Effector memory CD8-positive, alpha-beta T cell (primary cell): ENCODE results near the gene TSC22D3.
"Not testable (repeated sequence)": the region's sequence is repeated elsewhere in the genome, so short reads cannot be mapped to it uniquely, and the experiment has no call there.

Experiments
- ATAC-seq: fragments of 150-1000 bp; cut with Tn5 transposase; replicated peaks from 2 replicates; pipeline ENCODE4 v1.10.0; 2021; ENCODE audit warnings: mild to moderate bottlenecking, moderate library complexity
- DNase-seq, 3 experiments: peaks; one replicate each; pipeline ENCODE4 v3.0.0; 2021
- H3K27ac Mint-ChIP-seq, 2 donors: one replicate each; pipeline ENCODE4 v1.8.0; 2022; ENCODE audit warnings: mild to moderate bottlenecking in 2 of 2, mixed read lengths in 2 of 2, moderate library complexity in 2 of 2
- H3K27me3 Mint-ChIP-seq, 2 donors: one replicate each; pipeline ENCODE4 v1.8.0; 2022; ENCODE audit warnings: mixed read lengths in 2 of 2
- H3K36me3 Mint-ChIP-seq: one replicate; pipeline ENCODE4 v1.8.0; 2022; ENCODE audit warnings: mild to moderate bottlenecking, moderate library complexity, mixed read lengths; ENCODE audit not compliant: insufficient read depth
- H3K4me1 Mint-ChIP-seq, 2 donors: one replicate each; pipeline ENCODE4 v1.8.0; 2022; ENCODE audit warnings: low read depth in 2 of 2, mixed read lengths in 2 of 2
- H3K4me3 Mint-ChIP-seq, 2 donors: one replicate each; pipeline ENCODE4 v1.8.0; 2022; ENCODE audit warnings: mild to moderate bottlenecking in 2 of 2, mixed read lengths in 2 of 2, moderate library complexity in 2 of 2
- H3K9me3 Mint-ChIP-seq, 2 donors: one replicate each; pipeline ENCODE4 v1.8.0; 2022; ENCODE audit warnings: mixed read lengths in 2 of 2

TSC22D3 gene

DNA sequence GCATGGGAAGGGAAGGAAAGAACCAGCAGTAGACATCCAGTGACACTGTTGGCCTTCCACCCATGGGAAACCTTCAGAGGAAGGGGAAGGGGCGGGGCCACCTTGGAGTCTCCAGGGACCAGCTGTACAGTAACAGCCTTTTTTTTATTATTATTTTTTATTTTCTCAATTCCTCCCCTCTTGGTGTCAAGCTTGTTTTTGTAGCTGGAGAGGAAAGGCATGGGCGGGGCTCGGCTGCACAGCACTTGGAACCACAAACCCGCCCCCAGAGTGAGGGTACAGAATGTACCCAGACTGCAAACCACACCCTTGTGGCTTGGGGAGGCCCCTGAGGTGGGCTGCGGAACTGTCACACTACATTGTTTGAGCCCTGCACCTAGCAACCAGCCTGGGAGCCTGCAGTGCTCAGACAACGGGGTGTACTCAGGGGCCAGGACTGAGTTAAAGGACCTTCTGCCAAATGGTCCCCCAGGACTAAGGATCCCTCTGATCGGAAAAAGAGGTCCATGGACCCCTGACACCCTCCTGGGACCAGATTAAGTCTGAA is 101.6 kb downstream of the TSC22D3 start:
- Mint-ChIP-seq H3K27ac (peak overlapping the region; percentile 97 to 99), H3K4me1 (peaks cover 39 to 40% of the 10 kb centered on the region in 2 donors), H3K4me3 (peak overlapping the region; percentile 79 to 83), H3K36me3 (peaks cover 41% of the 10 kb centered on the region), H3K27me3 (no peaks in the 10 kb centered on the region), H3K9me3 (no peaks in the 10 kb centered on the region)
- DNase-seq (peak; percentile 83 to 88 (median 84)), ATAC-seq (peak; percentile 79)

DNA sequence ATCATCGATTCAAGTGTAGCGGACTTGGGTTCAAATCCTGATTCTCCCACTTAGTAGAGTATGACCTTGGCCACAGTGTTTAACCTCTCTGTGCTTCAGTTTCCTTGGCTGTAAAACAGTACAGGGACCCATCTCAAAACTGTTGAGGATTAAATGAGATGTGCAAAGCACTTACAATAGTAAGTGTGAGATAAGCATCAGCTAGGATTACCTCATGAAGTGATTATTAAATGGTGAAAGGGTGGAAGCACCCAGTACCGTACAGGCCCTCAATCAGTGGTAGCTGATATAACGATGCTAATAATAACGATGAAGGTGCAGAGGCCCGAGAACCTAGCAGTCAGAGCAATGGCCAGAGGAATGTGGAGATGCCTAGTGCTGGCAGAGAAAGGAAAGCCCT is 102.2 kb downstream of the TSC22D3 start:
- H3K27me3 Mint-ChIP-seq = no peaks in the 10 kb centered on the region
- peak; percentile 12 for ATAC-seq
- H3K4me1 Mint-ChIP-seq = peaks cover 34 to 35% of the 10 kb centered on the region in 2 donors

DNA sequence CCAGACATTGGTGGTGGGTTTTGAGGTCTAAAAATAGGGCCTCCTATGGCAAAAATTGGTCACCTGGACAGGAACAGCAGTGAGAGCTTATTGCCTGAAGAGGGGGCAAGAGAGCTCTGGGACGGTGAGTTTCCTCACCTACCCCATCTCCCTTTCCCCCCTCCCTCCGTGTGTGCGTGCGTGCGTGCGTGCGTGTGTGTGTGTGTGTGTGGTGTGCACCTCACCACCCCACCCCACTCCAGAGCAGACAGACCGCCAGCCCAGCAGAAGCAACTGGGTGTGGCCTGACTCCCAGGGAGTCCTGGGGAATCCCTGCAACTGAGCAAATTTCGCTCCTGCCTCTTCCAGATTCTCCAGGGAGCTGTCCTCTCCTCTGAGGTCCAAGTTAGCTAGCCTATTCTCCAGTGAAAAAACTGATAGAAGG is 102.6 kb downstream of the TSC22D3 start:
- peak overlapping the region; percentile 97 to 99 for H3K27ac Mint-ChIP-seq
- H3K27me3 Mint-ChIP-seq = no peaks in the 10 kb centered on the region
- DNase-seq (peak; percentile 69 to 77 (median 72)), ATAC-seq (peak; percentile 59)
- peak overlapping the region; percentile 79 to 83 for H3K4me3 Mint-ChIP-seq
- no peaks in the 10 kb centered on the region for H3K9me3 Mint-ChIP-seq
- H3K36me3 Mint-ChIP-seq = peaks cover 41% of the 10 kb centered on the region
- H3K4me1 Mint-ChIP-seq = peaks cover 31% of the 10 kb centered on the region in 2 donors

More for the DNA sequence above, 102.2 kb downstream of the TSC22D3 start:
- peak overlapping the region; percentile 79 to 83 for H3K4me3 Mint-ChIP-seq
- H3K9me3 Mint-ChIP-seq = no peaks in the 10 kb centered on the region
- H3K27ac Mint-ChIP-seq = peak overlapping the region; percentile 97 to 99
- no peak for DNase-seq
- peaks cover 41% of the 10 kb centered on the region for H3K36me3 Mint-ChIP-seq

DNA sequence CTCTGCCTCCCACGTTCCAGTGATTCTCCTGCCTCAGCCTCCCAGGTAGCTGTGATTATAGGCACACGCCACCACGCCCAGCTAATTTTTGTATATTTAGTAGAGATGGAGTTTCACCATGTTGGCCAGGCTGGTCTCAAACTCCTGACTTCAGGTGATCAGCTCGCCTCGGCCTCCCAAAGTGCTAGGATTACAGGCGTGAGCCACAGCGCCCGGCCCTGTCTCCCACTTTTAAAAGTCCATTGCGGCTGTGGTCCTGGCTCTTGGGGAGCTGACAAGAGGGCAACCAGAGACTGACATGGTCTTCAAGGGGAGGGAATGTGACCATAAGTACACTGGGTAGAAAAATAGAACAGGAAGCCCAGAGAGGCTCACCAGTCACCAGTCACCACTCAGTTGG is 104.3 kb downstream of the TSC22D3 start:
- Mint-ChIP-seq H3K27ac (peak overlapping the region in 1 of 2 donors; percentile 62), H3K4me1 (peaks cover 29 to 31% of the 10 kb centered on the region in 2 donors), H3K36me3 (peaks cover 41% of the 10 kb centered on the region)
- not testable (repeated sequence) for H3K9me3 Mint-ChIP-seq, DNase-seq, ATAC-seq, H3K27me3 Mint-ChIP-seq, H3K4me3 Mint-ChIP-seq

DNA sequence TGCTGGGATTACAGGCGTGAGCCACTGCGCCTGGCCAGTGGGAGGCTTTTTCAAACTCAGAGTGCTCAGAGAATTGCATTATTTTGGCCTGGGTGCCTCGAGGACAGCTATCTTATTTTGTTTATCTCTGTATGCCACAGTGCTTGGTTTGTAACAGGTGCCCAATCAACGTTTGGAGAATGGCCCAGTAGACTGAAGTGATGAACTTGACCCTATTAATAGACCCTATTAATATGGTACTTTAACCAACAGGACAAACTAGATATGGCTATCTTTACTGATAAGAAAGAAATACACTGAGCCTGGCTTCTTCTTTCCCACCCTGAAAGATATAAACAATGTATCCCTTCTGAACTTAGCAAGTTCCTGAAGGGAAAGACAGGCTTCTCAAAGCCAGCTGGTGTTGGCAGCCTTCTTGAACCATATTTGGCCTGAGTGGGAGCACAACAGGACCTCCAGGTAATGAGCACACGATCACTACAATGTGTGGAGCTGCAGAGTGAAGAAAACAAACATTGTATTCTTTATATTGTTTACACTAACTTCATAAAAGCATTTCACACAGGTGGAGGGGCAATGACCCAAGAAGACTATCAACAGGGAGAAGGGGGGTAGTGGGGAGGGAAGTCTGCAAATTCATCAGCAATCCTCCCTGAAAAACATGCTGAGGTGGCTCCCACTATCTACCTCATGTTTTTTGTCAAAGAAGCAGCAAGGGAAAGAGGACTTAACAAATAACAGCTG is 105.5 kb downstream of the TSC22D3 start:
- Mint-ChIP-seq H3K9me3 (no peaks in the 10 kb centered on the region), H3K4me1 (peaks cover 21% of the 10 kb centered on the region in 2 donors), H3K27ac (no peak overlapping the region), H3K4me3 (no peak overlapping the region), H3K36me3 (peaks cover 33% of the 10 kb centered on the region), H3K27me3 (no peaks in the 10 kb centered on the region)
- DNase-seq (no peak), ATAC-seq (no peak)

DNA sequence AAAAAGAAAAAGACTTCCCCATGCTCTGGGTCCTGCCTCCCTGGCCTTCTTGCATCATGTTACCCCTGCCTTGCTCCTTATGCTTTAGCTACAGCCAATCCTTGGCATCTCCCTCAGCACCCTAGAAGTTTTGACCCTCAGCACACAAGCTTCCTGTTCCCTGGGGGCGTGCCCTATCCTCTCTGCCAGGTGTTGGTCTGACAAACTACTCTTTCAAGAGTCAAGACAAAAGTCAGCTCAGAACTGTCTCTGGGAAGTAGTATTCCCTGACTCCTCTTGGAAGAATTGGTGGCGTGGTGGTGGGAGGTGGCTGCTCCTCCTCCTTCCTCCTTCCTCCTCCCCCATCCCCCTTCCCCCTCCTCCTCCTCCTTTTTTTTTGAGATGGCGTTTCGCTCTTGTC is 106.3 kb downstream of the TSC22D3 start:
- Mint-ChIP-seq H3K4me1 (peaks cover 13% of the 10 kb centered on the region in 2 donors), H3K36me3 (peaks cover 31% of the 10 kb centered on the region), H3K27ac (no peak overlapping the region), H3K9me3 (no peaks in the 10 kb centered on the region), H3K27me3 (no peaks in the 10 kb centered on the region), H3K4me3 (no peak overlapping the region)
- DNase-seq (no peak), ATAC-seq (no peak)

DNA sequence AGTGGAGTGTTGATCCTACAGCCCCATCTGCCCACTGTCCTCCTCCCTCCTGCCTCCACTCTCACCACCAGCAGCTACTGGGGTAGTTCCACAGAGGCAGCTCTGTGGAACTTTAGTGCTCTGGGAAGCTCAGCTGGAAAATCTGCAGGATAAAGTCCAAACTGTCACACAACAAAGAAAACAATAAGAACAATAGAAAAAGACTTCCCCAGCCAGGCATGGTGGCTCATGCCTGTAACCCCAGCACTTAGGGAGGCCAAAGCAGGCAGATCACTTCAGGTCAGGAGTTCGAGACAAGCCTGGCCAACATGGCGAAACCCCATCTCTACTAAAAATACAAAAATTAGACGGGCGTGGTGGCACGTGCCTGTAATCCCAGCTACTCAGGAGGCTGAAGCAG is 106.9 kb downstream of the TSC22D3 start:
- H3K27ac Mint-ChIP-seq, H3K27me3 Mint-ChIP-seq: not testable (repeated sequence)

DNA sequence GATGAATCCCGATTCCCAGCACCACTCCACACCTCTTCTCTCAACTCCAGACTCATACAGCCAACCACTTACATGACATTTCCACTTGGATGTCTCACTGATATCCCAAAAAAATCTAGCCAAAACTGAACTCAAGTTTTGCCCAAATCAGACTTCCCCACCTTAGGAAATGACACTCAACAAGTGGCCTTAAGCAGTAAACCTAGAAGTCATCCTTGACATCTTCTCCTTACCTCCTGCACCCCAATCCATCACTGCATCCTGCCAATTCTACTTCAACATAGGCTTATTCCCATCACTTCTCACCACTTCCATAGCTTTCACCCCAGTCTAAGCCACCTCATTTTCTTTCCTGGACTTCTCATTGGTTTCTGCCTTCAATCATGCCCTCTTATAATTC is 108.2 kb downstream of the TSC22D3 start:
- Mint-ChIP-seq H3K27me3 (no peaks in the 10 kb centered on the region), H3K4me3 (no peak overlapping the region), H3K36me3 (peaks cover 12% of the 10 kb centered on the region), H3K4me1 (peaks cover 0 to 3% of the 10 kb centered on the region in 2 donors), H3K9me3 (no peaks in the 10 kb centered on the region), H3K27ac (peak overlapping the region in 1 of 2 donors; percentile 4)
- DNase-seq = no peak
- no peak for ATAC-seq

More for the DNA sequence above, 106.9 kb downstream of the TSC22D3 start:
- H3K4me3 Mint-ChIP-seq, DNase-seq, H3K9me3 Mint-ChIP-seq, ATAC-seq: not testable (repeated sequence)
- peaks cover 25% of the 10 kb centered on the region for H3K36me3 Mint-ChIP-seq
- H3K4me1 Mint-ChIP-seq = peaks cover 11 to 12% of the 10 kb centered on the region in 2 donors

DNA sequence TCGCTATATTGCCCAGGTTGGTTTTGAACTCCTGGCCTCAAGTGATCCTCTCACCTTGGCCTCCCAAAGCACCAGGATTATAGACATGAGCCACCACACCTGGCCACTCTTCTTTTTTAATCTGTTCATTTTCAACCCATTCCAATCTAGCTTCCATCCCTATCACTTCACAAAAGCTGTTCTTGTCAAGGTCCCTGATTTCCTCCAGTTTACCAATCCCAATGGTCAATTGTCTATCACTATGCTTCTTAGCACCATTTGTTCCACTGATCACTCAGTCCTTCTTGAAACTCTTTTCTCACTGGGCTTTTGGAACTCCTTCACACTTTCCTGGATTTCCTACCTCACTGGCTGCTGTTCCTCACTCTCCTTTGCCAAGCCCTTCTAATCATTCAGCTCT is 108.7 kb downstream of the TSC22D3 start:
- Mint-ChIP-seq H3K4me1 (peaks cover 0 to 3% of the 10 kb centered on the region in 2 donors), H3K4me3 (no peak overlapping the region), H3K27ac (peak overlapping the region in 1 of 2 donors; percentile 4)

More for the DNA sequence above, 108.7 kb downstream of the TSC22D3 start:
- Mint-ChIP-seq H3K27me3 (no peaks in the 10 kb centered on the region), H3K36me3 (peaks cover 9% of the 10 kb centered on the region), H3K9me3 (no peaks in the 10 kb centered on the region)
- DNase-seq (no peak), ATAC-seq (no peak)
